SU-DHL-6 (cell line): ENCODE data around the gene PTPRK.

Experiments
- H2AFZ ChIP-seq: fragments of 200-600 bp; sonication (generic); 2 replicates; pipeline ENCODE4 v1.6.1; 2014; ENCODE audit warnings: low read depth, mild to moderate bottlenecking, moderate library complexity, mixed read lengths, antibody characterized with exemption, low read length; ENCODE audit not compliant: severe bottlenecking
- H3F3A ChIP-seq: fragments of 200-600 bp; shearing (Covaris generic); 2 replicates; pipeline ENCODE4 v1.6.0; 2016; ENCODE audit warnings: antibody characterized with exemption, mild to moderate bottlenecking; ENCODE audit not compliant: insufficient read depth
- H3K27ac ChIP-seq: fragments of 200-600 bp; sonication (generic); 2 replicates; pipeline ENCODE4 v1.5.1; 2016; ENCODE audit warnings: low read depth, mild to moderate bottlenecking, low read length, moderate library complexity, mixed read lengths
- H3K27me3 ChIP-seq: fragments of 200-600 bp; sonication (generic), shearing (Covaris generic); 2 replicates; pipeline ENCODE4 v1.6.0; 2014; ENCODE audit warnings: mild to moderate bottlenecking, low read length
- H3K36me3 ChIP-seq: fragments of 200-600 bp; sonication (generic); 2 replicates; pipeline ENCODE4 v1.6.1; 2014; ENCODE audit warnings: mild to moderate bottlenecking, low read length, mixed read lengths
- H3K4me2 ChIP-seq: fragments of 300-600, 200-600 bp; shearing (Covaris generic), sonication (generic); 2 replicates; pipeline ENCODE4 v1.6.0; 2014; ENCODE audit warnings: low read length, low read depth, mild to moderate bottlenecking; ENCODE audit not compliant: poor library complexity, severe bottlenecking
- H3K4me3 ChIP-seq: fragments of 200-600 bp; sonication (generic); 2 replicates; pipeline ENCODE4 v1.5.1; 2014; ENCODE audit warnings: antibody characterized with exemption, low read length, mild to moderate bottlenecking, mixed read lengths; ENCODE audit not compliant: insufficient read depth, poor library complexity, severe bottlenecking
- H3K79me2 ChIP-seq: fragments of 200-600 bp; sonication (generic); 2 replicates; pipeline ENCODE4 v1.6.1; 2014; ENCODE audit warnings: mild to moderate bottlenecking, low read length, moderate library complexity; ENCODE audit not compliant: insufficient read depth
- H3K9ac ChIP-seq: fragments of 200-600 bp; sonication (generic); 2 replicates; pipeline ENCODE4 v1.7.0; 2014; ENCODE audit warnings: mild to moderate bottlenecking, low read length
- H3K9me2 ChIP-seq: fragments of 200-600 bp; sonication (generic); replicated peaks from 2 replicates; pipeline ENCODE4 v1.6.1; 2014; ENCODE audit warnings: low read length; ENCODE audit not compliant: insufficient read depth
- H3K9me3 ChIP-seq: fragments of 200-600 bp; sonication (generic); 2 replicates; pipeline ENCODE4 v1.6.1; 2014; ENCODE audit warnings: low read length, mixed read lengths; ENCODE audit not compliant: insufficient read depth
- H4K20me1 ChIP-seq: fragments of 200-600 bp; sonication (generic); 2 replicates; pipeline ENCODE4 v1.6.1; 2014; ENCODE audit warnings: low read depth, mild to moderate bottlenecking, antibody characterized with exemption, low read length, moderate library complexity, mixed read lengths
- CTCF ChIP-seq: fragments of 200-600 bp; sonication (generic); IDR thresholded peaks from one replicate; pipeline ENCODE4 v1.5.1; 2017; ENCODE audit warnings: antibody characterized with exemption, mild to moderate bottlenecking, low read length, moderate library complexity; ENCODE audit not compliant: insufficient read depth, poor library complexity, severe bottlenecking
- EZH2phosphoT487 ChIP-seq: fragments of 200-600 bp; sonication (generic), shearing (Covaris generic); conservative IDR thresholded peaks from 2 replicates; pipeline ENCODE4 v1.6.1; 2018; ENCODE audit warnings: mild to moderate bottlenecking, antibody characterized with exemption, low read length, moderate library complexity, mixed read lengths

PTPRK gene

DNA sequence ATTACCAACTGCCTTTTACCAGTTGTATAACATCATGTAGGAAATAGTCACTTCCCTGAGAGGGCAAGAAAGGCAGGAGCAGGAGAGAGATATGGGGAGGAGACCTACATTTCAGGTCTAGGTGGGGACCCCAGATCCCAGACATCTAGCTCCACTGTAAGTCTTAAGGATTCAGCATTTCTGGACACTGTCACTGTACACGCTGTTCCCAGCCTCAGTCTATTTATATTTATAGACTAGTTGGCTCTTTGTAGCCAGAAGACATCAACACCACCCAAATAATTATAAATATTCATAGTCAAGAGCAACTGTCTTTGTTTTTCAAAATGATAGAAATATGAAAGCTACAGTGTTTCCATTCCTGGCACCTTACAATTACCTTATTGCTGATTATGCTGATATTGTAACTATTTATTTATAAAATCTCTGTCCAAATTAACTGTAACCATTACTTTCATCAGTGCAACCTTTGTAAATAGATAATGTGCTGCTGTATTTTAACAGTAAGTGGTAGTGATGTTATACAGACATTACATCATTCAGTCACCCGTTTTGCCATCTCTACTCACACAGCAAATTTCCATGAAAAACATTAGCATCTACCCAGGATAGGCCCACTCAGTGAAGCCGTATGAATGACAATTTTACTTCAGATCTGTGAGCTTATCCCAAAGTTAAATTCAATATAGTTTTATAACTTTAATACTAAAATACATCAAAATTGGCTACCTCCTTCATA lies 162.8 kb downstream of the PTPRK start:
- TF ChIP-seq EZH2phosphoT487: no peak
- no peak for TF ChIP-seq CTCF
- Histone ChIP-seq H3K27ac (no peak overlapping the region), H3K9ac (no peak overlapping the region), H3K9me2 (no peaks in the 10 kb centered on the region), H3K27me3 (no peaks in the 10 kb centered on the region), H3K4me3 (no peak overlapping the region), H3K4me2 (no peak overlapping the region), H3F3A (no peaks in the 10 kb centered on the region), H3K9me3 (no peaks in the 10 kb centered on the region), H3K36me3 (no peaks in the 10 kb centered on the region), H3K79me2 (no peaks in the 10 kb centered on the region), H4K20me1 (no peaks in the 10 kb centered on the region), H2AFZ (no peak overlapping the region)

- Histone ChIP-seq H3K9ac (no peak overlapping the region), H3F3A (no peaks in the 10 kb centered on the region)
- TF ChIP-seq CTCF: no peak
- no peak for TF ChIP-seq EZH2phosphoT487
These were observed 168.0 kb downstream of the PTPRK start for GRCh38 chr6:128352366-128352765.

DNA sequence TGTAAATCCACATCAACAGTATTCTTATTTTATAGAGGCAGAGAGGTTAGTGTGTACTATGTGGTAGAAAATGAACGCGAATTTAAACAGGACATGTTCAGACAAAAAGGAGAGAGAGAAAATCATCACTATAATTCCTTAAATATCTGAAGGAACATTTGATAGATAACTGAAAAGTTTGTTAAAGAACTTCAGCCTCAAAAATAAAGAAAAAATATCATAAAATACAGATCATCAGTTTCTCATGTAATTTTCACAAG lies 169.2 kb downstream of the PTPRK start:
- Histone ChIP-seq H3K9ac (no peak overlapping the region), H3F3A (no peaks in the 10 kb centered on the region), H3K27me3 (no peaks in the 10 kb centered on the region), H2AFZ (no peak overlapping the region), H3K36me3 (no peaks in the 10 kb centered on the region), H3K79me2 (no peaks in the 10 kb centered on the region), H4K20me1 (no peaks in the 10 kb centered on the region), H3K27ac (no peak overlapping the region), H3K4me3 (no peak overlapping the region), H3K9me3 (no peaks in the 10 kb centered on the region), H3K4me2 (no peak overlapping the region), H3K9me2 (no peaks in the 10 kb centered on the region)
- TF ChIP-seq EZH2phosphoT487 (no peak), CTCF (no peak)

More at GRCh38 chr6:128352366-128352765, 168.0 kb downstream of the PTPRK start:
- H3K4me3 ChIP-seq: no peak overlapping the region
- H3K36me3 ChIP-seq: no peaks in the 10 kb centered on the region
- no peaks in the 10 kb centered on the region for H3K9me3 ChIP-seq
- no peak overlapping the region for H3K27ac ChIP-seq
- no peak overlapping the region for H3K4me2 ChIP-seq
- H3K27me3 ChIP-seq: no peaks in the 10 kb centered on the region
- H3K9me2 ChIP-seq: no peaks in the 10 kb centered on the region
- H4K20me1 ChIP-seq: no peaks in the 10 kb centered on the region
- H3K79me2 ChIP-seq: no peaks in the 10 kb centered on the region
- H2AFZ ChIP-seq: no peak overlapping the region
